Endothelial cell of umbilical vein (primary cell): ENCODE results near the gene SLA2. TPM values are rescaled to one million over a fixed set of nuclear protein-coding genes. Genes with fewer than 3 reads are reported as not detected.

ENCODE experiments used
- BruUV-seq: library from RNA; stranded (reverse); fragments of 400-500 nt; replicated peaks from 2 replicates; lab custom pipeline; 2021; lab: Mats Ljungman, UMichigan
- CTCF ChIA-PET: fragments of 300-600, 350-600 bp; sonication (Branson Sonifier 250); formaldehyde crosslinking; loops from one replicate; lab custom pipeline; 2021; ENCODE audit warnings: antibody characterized with exemption, inconsistent platforms; lab: Charles Lee
- POLR2A ChIA-PET: fragments of 300-600, 350-600 bp; sonication (Branson Sonifier 250); formaldehyde crosslinking; loops from one replicate; lab custom pipeline; 2021; ENCODE audit warnings: antibody characterized with exemption, inconsistent platforms; lab: Charles Lee
- DNase-seq: peaks from one replicate; pipeline ENCODE4 v3.0.0-alpha.2; 2011; ENCODE audit warnings: low read depth, low spot score
- FAIRE-seq: peaks from 2 replicates; lab custom pipeline; 2011; peaks lifted over from hg19 to GRCh38; lab: Jason Lieb, UNC
- H2AFZ ChIP-seq: 2 replicates; pipeline ENCODE4 v1.6.0; 2012; ENCODE audit warnings: low read depth, low read length, control low read depth, inconsistent platforms
- H3K27ac ChIP-seq: 2 replicates; pipeline ENCODE4 v1.5.1; 2011; ENCODE audit warnings: low read depth, mild to moderate bottlenecking, control low read depth, low read length, moderate library complexity; ENCODE audit not compliant: insufficient read depth
- H3K27me3 ChIP-seq, 2 experiments: 2 replicates each; pipeline versions ENCODE4 v1.6.0 to v1.6.1; 2011; ENCODE audit warnings: low read length in 2 of 2, mixed read lengths in 1 of 2; ENCODE audit not compliant: control insufficient read depth in 2 of 2, insufficient read depth in 2 of 2
- H3K36me3 ChIP-seq, 2 experiments: 2 replicates in 1 of 2; 3 replicates in 1 of 2; pipeline ENCODE4 v1.5.1; 2011; ENCODE audit warnings: low read length in 2 of 2, mild to moderate bottlenecking in 1 of 2, moderate library complexity in 1 of 2; ENCODE audit not compliant: control insufficient read depth in 2 of 2, insufficient read depth in 2 of 2; ENCODE audit errors: extremely low read depth in 1 of 2
- H3K4me1 ChIP-seq: 3 replicates; pipeline ENCODE4 v1.5.1; 2011; ENCODE audit warnings: mild to moderate bottlenecking, low read length; ENCODE audit not compliant: control insufficient read depth, insufficient read depth; ENCODE audit errors: extremely low read depth
- H3K4me2 ChIP-seq: 2 replicates; pipeline ENCODE4 v1.6.1; 2011; ENCODE audit warnings: low read length, control low read depth, mixed read lengths; ENCODE audit not compliant: insufficient read depth
- H3K4me3 ChIP-seq, 3 experiments: fragments of 200-600 bp in 1 of 3; sonication (generic), shearing (Covaris generic) in 1 of 3; replicated peaks in 1 of 3; 2 replicates each; pipeline ENCODE4 v1.5.1; 2011 to 2016; ENCODE audit warnings: control low read depth in 3 of 3, low read length in 3 of 3, mild to moderate bottlenecking in 2 of 3, inconsistent platforms in 1 of 3, low read depth in 1 of 3, moderate library complexity in 1 of 3; ENCODE audit not compliant: insufficient read depth in 1 of 3
- H3K79me2 ChIP-seq: 2 replicates; pipeline ENCODE4 v1.6.0; 2012; ENCODE audit warnings: low read length, inconsistent platforms; ENCODE audit not compliant: control insufficient read depth, insufficient read depth
- H3K9ac ChIP-seq: replicated peaks from 2 replicates; pipeline ENCODE3; 2011; ENCODE audit warnings: low read length, control low read depth; ENCODE audit not compliant: insufficient read depth; ENCODE audit errors: extremely low read depth
- H3K9me1 ChIP-seq: replicated peaks from 3 replicates; pipeline ENCODE4 v1.6.0; 2011; ENCODE audit warnings: mild to moderate bottlenecking, low read length; ENCODE audit not compliant: control insufficient read depth, insufficient read depth; ENCODE audit errors: extremely low read depth
- H3K9me3 ChIP-seq: replicated peaks from 2 replicates; pipeline ENCODE4 v1.5.1; 2012; ENCODE audit warnings: low read length, inconsistent platforms; ENCODE audit not compliant: control insufficient read depth, insufficient read depth
- H4K20me1 ChIP-seq: replicated peaks from 2 replicates; pipeline ENCODE3; 2011; ENCODE audit warnings: mild to moderate bottlenecking, low read length; ENCODE audit not compliant: control insufficient read depth, insufficient read depth; ENCODE audit errors: extremely low read depth
- EZH2 ChIP-seq: IDR thresholded peaks from 2 replicates; pipeline ENCODE4 v1.6.1; 2012; ENCODE audit warnings: borderline replicate concordance, low read depth, mild to moderate bottlenecking, moderate library complexity, low read length, inconsistent platforms; ENCODE audit not compliant: severe bottlenecking
- FOS ChIP-seq: IDR thresholded peaks from 2 replicates; pipeline ENCODE4 v1.6.1; 2011; ENCODE audit warnings: mild to moderate bottlenecking, low read length, moderate library complexity, borderline replicate concordance; ENCODE audit not compliant: insufficient read depth
- GATA2 ChIP-seq: IDR thresholded peaks from 2 replicates; pipeline ENCODE4 v1.7.0; 2011; ENCODE audit warnings: low read depth, mild to moderate bottlenecking, moderate library complexity, mixed read lengths, low read length; ENCODE audit not compliant: insufficient read length, insufficient read depth
- JUN ChIP-seq: IDR thresholded peaks from 2 replicates; pipeline ENCODE4 v1.6.1; 2011; ENCODE audit warnings: borderline replicate concordance, low read depth; ENCODE audit not compliant: insufficient read length, insufficient read depth
- MYC ChIP-seq: IDR thresholded peaks from one replicate; pipeline ENCODE4 v1.6.1; 2011; ENCODE audit warnings: mild to moderate bottlenecking, low read depth, low read length
- POLR2A ChIP-seq: IDR thresholded peaks from 2 replicates; pipeline ENCODE4 v1.6.1; 2012; ENCODE audit warnings: low read depth, mild to moderate bottlenecking, control low read depth, low read length
- POLR2AphosphoS5 ChIP-seq: IDR thresholded peaks from 2 replicates; pipeline ENCODE4 v1.6.1; 2012; ENCODE audit warnings: low read depth, mild to moderate bottlenecking, control low read depth, low read length, moderate library complexity; ENCODE audit not compliant: insufficient read depth
- dilution Hi-C: fragments of 300-500 bp; cut with MboI; formaldehyde crosslinking; loops from one replicate; pipeline ENCODE4 v1.15.0; 2019; ENCODE audit warnings: low sequenced_read_pairs; ENCODE audit not compliant: extremely low pct_ligation_motif_present
- intact Hi-C: fragments of 100-400 bp; cut with micrococcal nuclease; formaldehyde crosslinking; loops from one replicate; pipeline ENCODE4 v1.10.0; 2022
- polyA plus RNA-seq, 4 experiments: library from polyadenylated mRNA; depleted of rRNA in 3 of 4; stranded (reverse) in 3 of 4; unstranded in 1 of 4; fragments of >200 nt; gene quantifications; 2 replicates each; pipeline versions ENCODE4 v1.2.1 to v1.2.3, GENCODE V29; 2011 to 2012; ENCODE audit warnings: missing spikeins in 1 of 4
- total RNA-seq: library from RNA; stranded (reverse); gene quantifications from 2 replicates; pipeline ENCODE4 v1.2.3, GENCODE V29; 2021
- TF ChIP-seq, protein P1 (sequence below): IDR thresholded peaks from 2 replicates; pipeline ENCODE4 v1.6.1; 2011; ENCODE audit not compliant: insufficient read depth, insufficient read length
- TF ChIP-seq, protein P2 (sequence below), 2 donors: IDR thresholded peaks; 1 replicate in 1 of 2; 2 replicates in 1 of 2; pipeline ENCODE4 v1.5.1; 2011; ENCODE audit warnings: low read length in 2 of 2, mild to moderate bottlenecking in 2 of 2, moderate library complexity in 2 of 2, control low read depth in 1 of 2, inconsistent platforms in 1 of 2, low read depth in 1 of 2; ENCODE audit not compliant: insufficient read depth in 1 of 2; ENCODE audit errors: extremely low read depth in 1 of 2

Gene SLA2
- total and polyA plus RNA-seq, 2 donors (not counting 3 experiments of a cell fraction or from before 2014, with no cell fraction given), result not detected

DNA sequence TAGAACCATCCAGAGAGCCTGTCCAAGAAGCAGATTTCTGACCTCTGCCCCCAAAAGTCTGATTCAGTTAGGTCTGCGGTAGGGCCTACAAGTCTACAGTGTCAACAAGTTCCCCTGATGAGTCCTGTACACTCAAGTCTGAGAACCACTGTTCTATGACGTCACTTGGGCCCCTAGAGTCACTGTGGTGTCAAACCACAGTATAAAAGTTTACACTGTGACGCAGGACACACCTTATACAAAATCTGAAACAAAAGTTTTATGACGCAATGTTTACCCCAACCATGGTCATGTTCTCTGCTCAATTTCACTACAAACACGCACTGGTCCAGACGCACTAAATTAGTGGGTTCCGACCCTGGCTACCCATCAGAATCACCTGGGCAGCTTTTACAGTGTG lies 17.9 kb downstream of the SLA2 start:
- H3K79me2 ChIP-seq, result no peaks in the 10 kb centered on the region
- no peaks in the 10 kb centered on the region for H4K20me1 ChIP-seq
- no peak overlapping the region for H3K4me3 ChIP-seq
- H3K9me1 ChIP-seq, result no peaks in the 10 kb centered on the region
- dilution Hi-C loops, result no loop called here
- no TSS peak for BruUV-seq
- intact Hi-C loops, result no loop called here
- TF ChIP-seq JUN, result no peak
- no peak for TF ChIP-seq POLR2A
- TF ChIP-seq, protein P1, sequence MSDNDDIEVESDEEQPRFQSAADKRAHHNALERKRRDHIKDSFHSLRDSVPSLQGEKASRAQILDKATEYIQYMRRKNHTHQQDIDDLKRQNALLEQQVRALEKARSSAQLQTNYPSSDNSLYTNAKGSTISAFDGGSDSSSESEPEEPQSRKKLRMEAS, result no peak
- no peak for TF ChIP-seq MYC
- no peak for TF ChIP-seq GATA2
- no peaks in the 10 kb centered on the region for H3K36me3 ChIP-seq
- ChIA-PET CTCF (no interaction called here), POLR2A (no interaction called here)
- H3K4me1 ChIP-seq, result no peaks in the 10 kb centered on the region
- H2AFZ ChIP-seq, result no peak overlapping the region
- H3K4me2 ChIP-seq, result no peak overlapping the region
- H3K9ac ChIP-seq, result no peak overlapping the region
- no peak overlapping the region for H3K27ac ChIP-seq
- no peaks in the 10 kb centered on the region for H3K27me3 ChIP-seq
- DNase-seq (no peak), FAIRE-seq (no peak)
- no peaks in the 10 kb centered on the region for H3K9me3 ChIP-seq

DNA sequence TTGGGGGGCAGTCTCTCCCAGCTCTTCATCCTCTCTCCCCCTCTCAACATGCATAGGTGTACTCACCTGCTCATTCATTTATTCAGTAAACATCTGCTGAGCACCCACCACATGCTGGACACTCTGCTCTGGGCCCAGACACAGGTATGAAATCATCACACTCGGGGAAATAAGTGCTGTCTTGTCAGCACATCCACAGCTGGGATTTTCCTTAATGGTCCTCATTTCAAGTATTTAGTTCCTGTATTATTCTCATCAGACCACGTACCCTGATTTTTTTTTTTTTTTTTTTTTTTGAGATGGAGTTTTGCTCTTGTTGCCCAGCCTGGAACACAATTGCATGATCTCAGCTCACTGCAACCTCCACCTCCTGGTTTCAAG lies 21.1 kb downstream of the SLA2 start:
- CTCF ChIA-PET, result no interaction called here
- no peaks in the 10 kb centered on the region for H3K79me2 ChIP-seq
- DNase-seq, result no peak
- no peak overlapping the region for H2AFZ ChIP-seq
- no peak overlapping the region for H3K9ac ChIP-seq
- dilution Hi-C loops, result no loop called here
- TF ChIP-seq, protein P1, result no peak
- TF ChIP-seq, protein P2, sequence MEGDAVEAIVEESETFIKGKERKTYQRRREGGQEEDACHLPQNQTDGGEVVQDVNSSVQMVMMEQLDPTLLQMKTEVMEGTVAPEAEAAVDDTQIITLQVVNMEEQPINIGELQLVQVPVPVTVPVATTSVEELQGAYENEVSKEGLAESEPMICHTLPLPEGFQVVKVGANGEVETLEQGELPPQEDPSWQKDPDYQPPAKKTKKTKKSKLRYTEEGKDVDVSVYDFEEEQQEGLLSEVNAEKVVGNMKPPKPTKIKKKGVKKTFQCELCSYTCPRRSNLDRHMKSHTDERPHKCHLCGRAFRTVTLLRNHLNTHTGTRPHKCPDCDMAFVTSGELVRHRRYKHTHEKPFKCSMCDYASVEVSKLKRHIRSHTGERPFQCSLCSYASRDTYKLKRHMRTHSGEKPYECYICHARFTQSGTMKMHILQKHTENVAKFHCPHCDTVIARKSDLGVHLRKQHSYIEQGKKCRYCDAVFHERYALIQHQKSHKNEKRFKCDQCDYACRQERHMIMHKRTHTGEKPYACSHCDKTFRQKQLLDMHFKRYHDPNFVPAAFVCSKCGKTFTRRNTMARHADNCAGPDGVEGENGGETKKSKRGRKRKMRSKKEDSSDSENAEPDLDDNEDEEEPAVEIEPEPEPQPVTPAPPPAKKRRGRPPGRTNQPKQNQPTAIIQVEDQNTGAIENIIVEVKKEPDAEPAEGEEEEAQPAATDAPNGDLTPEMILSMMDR (IDR thresholded peaks at IDR 0.05; ENCODE audit: extremely low read depth in 1 of 2, insufficient read depth in 1 of 2, low read depth in 1 of 2, low read length in 2 of 2), result no peak
- no peak for TF ChIP-seq POLR2AphosphoS5
- no peak for TF ChIP-seq FOS
- TF ChIP-seq GATA2, result no peak
- TF ChIP-seq EZH2, result no peak
- TF ChIP-seq JUN, result no peak
- no peak for TF ChIP-seq POLR2A
- no peak for TF ChIP-seq MYC
- H3K4me3 ChIP-seq, result no peak overlapping the region
- no peak overlapping the region for H3K27ac ChIP-seq
- no peak overlapping the region for H3K4me2 ChIP-seq
- BruUV-seq, result no TSS peak
- no peaks in the 10 kb centered on the region for H3K27me3 ChIP-seq
- no peak for FAIRE-seq
- POLR2A ChIA-PET, result interaction anchor here (0.7 kb wide), 1 partner anchor 25 kb away, joined by 4 read pairs; no protein-coding TSS in a partner anchor
- intact Hi-C loops, result no loop called here
- H3K4me1 ChIP-seq, result no peaks in the 10 kb centered on the region
- no peaks in the 10 kb centered on the region for H3K36me3 ChIP-seq
- H4K20me1 ChIP-seq, result no peaks in the 10 kb centered on the region
- no peaks in the 10 kb centered on the region for H3K9me1 ChIP-seq
- H3K9me3 ChIP-seq, result no peaks in the 10 kb centered on the region
